Left renal pelvis (tissue), 4 donors: ENCODE results near the gene DGKA. TPM values are rescaled to one million over a fixed set of nuclear protein-coding genes. Genes with fewer than 3 reads are reported as not detected.

Source experiments
- DNase-seq, 4 donors: peaks; one replicate each; pipeline ENCODE4 v3.0.0-alpha.2; 2013; ENCODE audit warnings: low read depth in 4 of 4, low spot score in 3 of 4
- polyA plus RNA-seq, 4 donors: library from polyadenylated mRNA; unstranded; fragments of 120-200 nt; gene quantifications; one replicate each; pipeline ENCODE4 v1.2.1, GENCODE V29; 2013; ENCODE audit not compliant: insufficient read length in 4 of 4

Gene DGKA
- polyA plus RNA-seq, 4 donors, result 18.2 to 28.1 (median 23.5) TPM

GRCh38 chr12:55931317-55931779 lies 386 bp downstream of the DGKA start:
- DNase-seq, result no peak

DNA sequence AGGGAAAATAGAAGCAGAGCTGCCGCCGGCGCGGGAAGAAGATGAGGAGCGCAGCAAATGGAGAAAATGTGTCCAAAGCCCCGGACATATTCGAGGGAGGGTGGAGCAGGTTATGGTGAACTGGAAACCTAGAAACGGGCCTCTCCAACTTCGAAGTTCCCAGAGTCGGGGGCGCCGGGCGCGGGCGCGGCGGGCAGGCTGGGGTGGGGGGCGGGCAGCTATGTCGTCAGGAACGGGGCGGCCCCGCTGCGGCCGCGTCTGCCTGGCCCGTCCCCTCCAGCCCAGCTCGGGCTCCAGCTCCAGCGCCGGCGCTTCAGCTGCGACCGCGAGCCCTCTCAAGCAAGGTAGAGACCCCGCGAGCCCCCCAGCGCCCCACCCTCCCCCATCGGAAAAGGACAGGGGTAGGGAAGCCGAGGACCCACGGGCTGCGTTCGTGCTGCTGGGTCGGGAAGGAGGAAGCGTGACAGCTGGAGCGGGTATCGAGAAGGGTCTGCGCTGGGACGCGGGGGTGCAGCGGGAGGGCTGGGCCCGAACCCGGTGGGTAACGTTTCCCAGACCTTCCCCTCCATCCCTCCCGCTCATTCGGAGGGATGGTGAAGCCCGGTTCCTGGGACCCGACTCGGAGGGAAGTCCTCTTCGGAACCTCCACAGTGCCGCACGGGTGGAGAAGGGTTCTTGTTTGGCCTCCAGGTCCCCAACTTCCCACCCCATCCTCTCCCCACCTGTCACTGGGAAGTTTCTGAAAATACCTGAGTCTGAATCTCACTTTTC lies 1.0 kb downstream of the DGKA start:
- peak in 1 of 4 donors; percentile 49 for DNase-seq

GRCh38 chr12:55932551-55932910 lies 1.6 kb downstream of the DGKA start:
- DNase-seq, result no peak

- no peak for DNase-seq
These were observed 2.3 kb downstream of the DGKA start for GRCh38 chr12:55933169-55933798.

GRCh38 chr12:55933799-55934742 lies 3.1 kb downstream of the DGKA start:
- no peak for DNase-seq

DNA sequence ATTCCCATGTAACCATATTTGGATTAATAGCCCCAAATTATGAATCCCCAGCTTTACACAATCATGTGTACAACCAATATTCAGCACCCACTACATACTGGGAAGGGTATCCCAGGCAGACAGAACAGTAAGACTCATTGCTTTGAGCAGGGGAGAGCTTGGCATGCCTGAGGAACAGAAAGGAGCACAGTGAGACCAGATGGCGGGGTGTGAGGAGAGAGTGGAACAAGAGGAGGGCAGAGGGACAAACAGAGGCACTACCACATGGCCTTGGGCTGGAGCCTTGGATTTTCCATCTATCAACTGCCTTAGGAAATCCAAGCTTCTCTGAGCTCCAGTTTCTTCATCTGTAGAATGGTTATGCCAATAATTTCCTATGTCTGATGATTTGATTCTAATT lies 3.8 kb downstream of the DGKA start:
- DNase-seq, result no peak

DNA sequence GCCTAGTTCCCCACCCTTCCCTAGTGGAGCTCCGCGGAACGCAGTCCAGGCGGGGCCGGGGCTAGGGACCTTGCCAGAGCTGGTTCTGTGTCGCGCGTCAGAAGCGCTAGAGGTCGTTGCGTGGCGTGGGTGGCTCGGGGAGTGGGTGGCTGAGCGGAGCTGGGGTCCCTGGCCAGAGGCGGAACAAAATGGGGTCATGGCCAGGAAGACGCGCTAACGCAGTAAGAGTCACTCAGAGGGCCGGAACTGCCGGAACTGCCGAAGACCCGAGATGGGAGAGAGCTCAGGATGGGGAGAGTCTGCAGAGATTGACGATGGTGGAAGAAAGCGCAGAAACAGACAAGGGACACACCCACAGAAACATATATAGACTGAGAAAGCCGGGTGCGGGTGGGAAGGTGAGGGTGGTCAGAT lies 4.8 kb downstream of the DGKA start:
- DNase-seq, result no peak

DNA sequence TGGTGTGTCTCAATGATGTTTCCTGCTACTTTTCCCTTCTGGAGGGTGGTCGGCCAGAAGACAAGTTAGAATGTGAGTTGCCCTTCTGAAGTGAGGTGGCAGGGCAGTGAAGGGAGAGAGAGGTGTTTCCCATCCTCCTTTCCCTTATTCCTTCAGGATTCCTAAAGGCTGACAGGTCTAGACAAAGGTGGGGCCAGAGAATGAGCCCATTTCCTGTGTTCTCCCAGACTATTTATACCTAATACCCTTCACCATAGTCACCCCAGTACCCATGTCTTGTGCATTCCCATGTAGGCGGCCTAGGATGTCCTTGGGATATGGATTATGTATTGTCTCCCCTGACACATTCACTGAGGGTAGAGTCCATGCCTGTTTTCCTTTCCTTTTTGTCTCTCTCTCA lies 7.0 kb downstream of the DGKA start:
- no peak for DNase-seq

- no peak for DNase-seq
These were observed 8.0 kb downstream of the DGKA start for GRCh38 chr12:55938826-55939501.

DNA sequence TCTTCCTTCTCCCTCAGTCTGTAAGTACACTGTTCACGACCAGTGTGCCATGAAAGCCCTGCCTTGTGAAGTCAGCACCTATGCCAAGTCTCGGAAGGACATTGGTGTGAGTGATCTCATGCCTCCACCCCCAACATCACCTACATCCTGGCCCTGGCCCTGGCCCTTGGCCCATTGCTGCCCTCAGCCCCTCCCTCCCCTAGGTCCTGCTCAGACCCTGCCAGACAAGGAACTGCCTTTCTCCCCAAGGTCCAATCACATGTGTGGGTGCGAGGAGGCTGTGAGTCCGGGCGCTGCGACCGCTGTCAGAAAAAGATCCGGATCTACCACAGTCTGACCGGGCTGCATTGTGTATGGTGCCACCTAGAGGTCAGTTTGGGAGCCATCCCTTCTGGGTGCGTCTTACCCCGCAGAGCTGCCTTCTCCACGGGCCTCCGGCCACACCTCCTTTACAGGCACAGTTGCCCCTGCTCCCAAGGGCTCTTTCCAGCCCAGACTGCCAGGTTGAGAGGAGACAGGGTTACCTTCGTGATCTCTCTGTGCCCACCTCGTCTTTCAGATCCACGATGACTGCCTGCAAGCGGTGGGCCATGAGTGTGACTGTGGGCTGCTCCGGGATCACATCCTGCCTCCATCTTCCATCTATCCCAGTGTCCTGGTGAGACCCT lies 9.2 kb downstream of the DGKA start:
- DNase-seq, result peak in 3 of 4 donors; percentile 68 to 75 (median 75)

- DNase-seq, result no peak
These were observed 11.1 kb downstream of the DGKA start for GRCh38 chr12:55942055-55942454.

GRCh38 chr12:55942577-55943136 lies 11.7 kb downstream of the DGKA start:
- DNase-seq, result no peak

- DNase-seq, result no peak
These were observed 15.6 kb downstream of the DGKA start for GRCh38 chr12:55946553-55946952.

- no peak for DNase-seq
These were observed 24.4 kb downstream of the DGKA start for GRCh38 chr12:55955344-55955743.

GRCh38 chr12:55955800-55956508 lies 25.0 kb downstream of the DGKA start:
- DNase-seq, result no peak

DNA sequence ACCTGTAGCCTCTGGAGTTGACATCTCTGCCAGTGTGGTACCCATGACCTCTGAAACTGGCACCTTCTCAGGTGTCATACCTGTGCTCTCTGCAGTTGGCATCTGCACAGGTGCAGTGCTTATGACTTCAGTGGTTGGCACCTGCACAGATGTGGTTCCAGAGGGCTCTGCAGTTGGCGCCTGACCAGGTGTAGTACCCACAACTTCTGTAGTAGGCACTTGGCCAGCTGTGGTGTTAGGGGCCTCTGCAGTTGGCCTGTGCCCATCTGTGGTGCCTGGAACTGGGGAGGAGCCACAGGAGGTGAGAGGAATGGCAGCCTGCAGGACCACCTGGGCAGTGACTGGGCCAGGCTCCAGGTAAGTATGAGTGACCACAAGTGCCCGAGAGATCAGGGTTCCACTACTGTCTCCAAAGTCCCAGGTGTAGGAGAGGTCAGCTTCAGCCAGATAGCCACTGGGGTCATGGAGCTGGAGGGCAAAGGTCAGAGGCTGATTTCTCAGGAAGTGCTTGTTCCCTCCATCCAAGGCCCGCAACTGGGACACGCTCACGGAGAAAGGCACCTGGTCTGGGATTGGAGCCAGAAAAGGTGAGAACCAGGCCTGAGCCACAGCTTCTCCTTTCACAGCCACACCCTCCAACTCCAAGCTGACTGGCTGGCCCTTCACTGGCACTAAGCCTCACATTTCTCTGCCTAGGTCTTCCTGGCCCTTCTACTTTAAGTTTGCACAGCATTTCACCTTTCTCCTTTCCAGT lies 26.3 kb downstream of the DGKA start:
- DNase-seq, result no peak

DNA sequence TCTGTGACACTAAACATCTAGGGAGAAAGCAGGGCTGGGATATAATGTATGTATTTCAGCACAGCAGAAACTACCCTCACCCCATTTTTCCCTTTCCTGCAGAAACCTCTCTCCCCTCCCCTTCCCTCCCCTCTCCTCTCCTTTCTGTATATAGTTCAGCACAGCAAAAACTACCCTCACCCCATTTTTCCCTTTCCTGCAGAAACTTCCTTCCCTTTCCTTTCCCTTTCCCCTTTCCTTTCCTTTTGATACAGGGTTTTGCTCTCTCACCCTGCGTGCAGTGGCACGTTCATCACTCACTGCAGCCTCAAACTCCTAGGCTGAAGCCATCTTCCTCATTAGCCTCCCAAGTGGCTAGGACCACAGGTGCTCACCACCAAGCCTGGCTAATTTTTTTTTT lies 32.8 kb downstream of the DGKA start:
- no peak for DNase-seq

DNA sequence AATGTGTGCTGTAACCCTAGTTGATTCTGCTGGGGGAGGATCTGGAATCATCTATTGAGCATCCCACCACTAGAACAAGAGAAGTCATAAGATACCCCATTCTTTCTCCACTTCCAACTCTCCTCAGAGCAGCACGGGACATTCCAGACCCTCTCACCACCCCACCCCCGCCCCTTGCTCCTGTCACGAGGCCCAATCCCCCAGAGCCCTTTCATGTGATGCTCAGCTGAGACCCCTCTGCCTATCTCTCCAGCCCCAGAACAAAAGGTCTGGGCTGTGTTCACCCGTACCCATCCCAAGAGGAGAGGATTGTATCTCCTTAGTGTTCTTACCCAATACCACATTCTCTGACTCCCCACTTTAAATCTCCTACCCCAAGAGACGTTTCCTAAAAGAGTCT lies 34.3 kb downstream of the DGKA start:
- DNase-seq, result no peak
